Small intestine (tissue), 7 donors: Measurements from ENCODE around the gene GRM8. TPM values are rescaled to one million over a fixed set of nuclear protein-coding genes. Genes with fewer than 3 reads are reported as not detected.
"Not testable (repeated sequence)": the region's sequence is repeated elsewhere in the genome, so short reads cannot be mapped to it uniquely, and the experiment has no call there.

Experiments
- DNase-seq, 2 donors: peaks; one replicate each; pipeline versions ENCODE4 v3.0.0 to v3.0.0-alpha.2; 2013
- FAIRE-seq: peaks from 2 replicates; lab custom pipeline; 2012; peaks lifted over from hg19 to GRCh38; lab: Jason Lieb, UNC
- H3K27ac ChIP-seq, 3 donors: one replicate each; pipeline ENCODE4 v1.5.1; 2013; ENCODE audit warnings: low read length in 2 of 3, mild to moderate bottlenecking in 2 of 3, control low read depth in 1 of 3, inconsistent platforms in 1 of 3, low read depth in 1 of 3, moderate library complexity in 1 of 3
- H3K27me3 ChIP-seq, 3 donors: one replicate each; pipeline ENCODE4 v1.6.1; 2013; ENCODE audit warnings: low read length in 3 of 3, inconsistent platforms in 1 of 3; ENCODE audit not compliant: control insufficient read depth in 3 of 3, insufficient read depth in 3 of 3
- H3K36me3 ChIP-seq, 3 donors: one replicate each; pipeline ENCODE4 v1.6.1; 2013; ENCODE audit warnings: low read length in 3 of 3, inconsistent platforms in 1 of 3, low read depth in 1 of 3, mild to moderate bottlenecking in 1 of 3, moderate library complexity in 1 of 3; ENCODE audit not compliant: control insufficient read depth in 3 of 3, insufficient read depth in 2 of 3
- H3K4me1 ChIP-seq, 3 donors: one replicate each; pipeline ENCODE4 v1.6.1; 2013; ENCODE audit warnings: low read length in 2 of 3, inconsistent platforms in 1 of 3, low read depth in 1 of 3, mild to moderate bottlenecking in 1 of 3, moderate library complexity in 1 of 3; ENCODE audit not compliant: control insufficient read depth in 3 of 3, insufficient read depth in 2 of 3
- H3K4me3 ChIP-seq, 3 donors: one replicate each; pipeline ENCODE4 v1.5.1; 2013; ENCODE audit warnings: low read length in 3 of 3, control low read depth in 1 of 3, inconsistent platforms in 1 of 3, low read depth in 1 of 3, mild to moderate bottlenecking in 1 of 3, moderate library complexity in 1 of 3
- H3K9me3 ChIP-seq, 2 donors: one replicate each; pipeline ENCODE4 v1.6.1; 2013; ENCODE audit warnings: low read depth in 1 of 2, low read length in 1 of 2; ENCODE audit not compliant: control insufficient read depth in 2 of 2, insufficient read depth in 1 of 2
- WGBS, 3 donors: extraction: QIAGEN DNeasy Blood & Tissue Kit; methylation state at CpG; one replicate each; pipeline ENCODE4 v1.1.7; 2013; 5-methylcytosine and 5-hydroxymethylcytosine counted together
- polyA plus RNA-seq, 4 donors: library from polyadenylated mRNA; stranded (reverse) in 3 of 4; unstranded in 1 of 4; fragments of 200-250 nt in 3 of 4; fragments of 120-200 nt in 1 of 4; gene quantifications; one replicate each; pipeline versions ENCODE4 v1.2.1 to v1.2.3, GENCODE V29; 2013
- donor health status: healthy with polysubstance abuse.
- donor health status: control.
- donor health status: control.
- donor health status: Bipolar disorder and iron deficiency.
- donor health status: healthy.

Gene GRM8
- polyA plus RNA-seq, 4 donors = 0.07 to 0.12 TPM; not detected in 2

- FAIRE-seq (no peak), DNase-seq (no peak)
- H3K36me3 ChIP-seq = no peaks in the 10 kb centered on the region
- no peak overlapping the region for H3K4me3 ChIP-seq
- WGBS, 3 donors = 82 to 86% (median 85%) methylated on average over 4 of the region's 4 CpGs
- no peaks in the 10 kb centered on the region for H3K9me3 ChIP-seq
- no peaks in the 10 kb centered on the region for H3K4me1 ChIP-seq
- H3K27ac ChIP-seq = no peak overlapping the region
- no peaks in the 10 kb centered on the region for H3K27me3 ChIP-seq
Measured at GRCh38 chr7:126948664-126949063, 304.1 kb downstream of the GRM8 start.

- FAIRE-seq (no peak), DNase-seq (no peak)
- H3K27me3 ChIP-seq = no peaks in the 10 kb centered on the region
- no peaks in the 10 kb centered on the region for H3K4me1 ChIP-seq
- WGBS, 3 donors = 52 to 70% (median 59%) methylated on average over 4 of the region's 4 CpGs
- no peaks in the 10 kb centered on the region for H3K36me3 ChIP-seq
- H3K4me3 ChIP-seq = no peak overlapping the region
- no peak overlapping the region for H3K27ac ChIP-seq
- H3K9me3 ChIP-seq = peaks cover 0 to 2% of the 10 kb centered on the region in 2 donors
Measured at GRCh38 chr7:126940723-126941307, 311.9 kb downstream of the GRM8 start.

GRCh38 chr7:126937171-126937570, 315.6 kb downstream of the GRM8 start:
- no peak for FAIRE-seq
- no peak for DNase-seq
- WGBS, 3 donors = 49 to 67% (median 57%) methylated on average over 2 of the region's 2 CpGs
- H3K36me3 ChIP-seq = no peaks in the 10 kb centered on the region
- H3K27ac ChIP-seq = no peak overlapping the region
- H3K4me1 ChIP-seq = no peaks in the 10 kb centered on the region
- no peak overlapping the region for H3K4me3 ChIP-seq
- H3K9me3 ChIP-seq = no peaks in the 10 kb centered on the region
- H3K27me3 ChIP-seq = no peaks in the 10 kb centered on the region

DNA sequence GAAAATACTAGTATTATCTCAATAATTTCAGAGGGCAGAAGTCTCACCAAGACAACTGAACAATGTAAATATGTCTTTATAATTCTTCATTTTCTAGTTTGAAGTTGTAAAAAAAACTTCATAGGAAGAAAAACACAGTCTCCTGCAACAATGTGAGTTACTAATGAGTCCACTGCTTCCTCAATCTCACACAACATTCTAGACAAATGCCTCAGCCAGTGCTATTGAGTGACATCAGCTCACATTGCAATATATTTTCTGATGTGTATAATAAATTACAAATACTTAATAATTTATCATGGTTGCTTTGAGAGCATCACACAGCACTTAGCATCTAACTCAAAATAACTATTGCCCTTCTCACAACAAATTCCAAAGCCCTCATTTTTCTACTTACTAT, 321.2 kb downstream of the GRM8 start:
- H3K36me3 ChIP-seq = no peaks in the 10 kb centered on the region
- no peaks in the 10 kb centered on the region for H3K4me1 ChIP-seq
- H3K27ac ChIP-seq = no peak overlapping the region
- FAIRE-seq = no peak
- no peaks in the 10 kb centered on the region for H3K27me3 ChIP-seq
- no peaks in the 10 kb centered on the region for H3K9me3 ChIP-seq
- no peak for DNase-seq
- H3K4me3 ChIP-seq = no peak overlapping the region

DNA sequence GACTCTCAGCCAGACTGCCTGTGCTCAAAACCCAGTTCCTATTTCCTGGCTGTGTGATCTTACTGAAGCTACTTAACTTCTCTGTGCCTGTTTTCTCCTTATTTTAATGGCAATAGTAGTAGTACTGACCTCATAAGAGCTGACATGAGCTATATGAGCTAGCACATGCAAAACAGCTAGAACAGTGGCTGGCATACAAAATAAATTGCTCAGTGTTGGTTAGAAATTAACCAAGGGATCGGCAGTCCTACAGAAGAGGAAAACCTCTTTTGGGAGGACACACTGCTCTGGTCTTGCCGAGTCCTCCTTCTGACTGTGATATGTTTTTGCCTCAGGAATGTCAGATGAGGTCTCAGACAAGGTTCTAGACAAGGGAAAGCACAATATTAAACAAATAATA, 322.6 kb downstream of the GRM8 start:
- H3K27ac ChIP-seq = no peak overlapping the region
- no peaks in the 10 kb centered on the region for H3K9me3 ChIP-seq
- WGBS, 3 donors = 6 to 59% (median 29%) methylated on average over 2 of the region's 2 CpGs
- H3K27me3 ChIP-seq = no peaks in the 10 kb centered on the region
- no peaks in the 10 kb centered on the region for H3K4me1 ChIP-seq
- FAIRE-seq = no peak
- H3K36me3 ChIP-seq = no peaks in the 10 kb centered on the region
- no peak for DNase-seq
- no peak overlapping the region for H3K4me3 ChIP-seq

DNA sequence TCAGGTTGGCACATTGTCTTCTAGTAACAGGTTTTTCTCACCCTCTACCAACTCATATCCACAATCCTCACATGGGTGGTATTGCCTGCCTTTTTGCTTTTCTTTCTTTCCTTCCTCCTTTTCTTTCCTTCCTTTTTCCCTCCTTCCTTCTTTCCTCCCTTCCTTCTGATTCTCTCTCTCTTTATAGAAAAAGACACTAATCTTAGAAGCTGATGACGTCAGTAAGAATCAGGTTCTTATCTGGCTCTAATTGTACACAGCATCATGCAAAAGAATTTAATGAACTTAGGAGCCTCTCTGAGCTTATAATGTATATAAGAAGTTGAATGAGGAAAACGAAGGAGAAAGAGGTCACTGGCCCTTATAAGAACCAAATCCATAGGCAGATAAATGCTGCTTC, 328.3 kb downstream of the GRM8 start:
- no peak overlapping the region for H3K27ac ChIP-seq
- DNase-seq (no peak), FAIRE-seq (no peak)
- H3K4me3 ChIP-seq = no peak overlapping the region
- no peaks in the 10 kb centered on the region for H3K9me3 ChIP-seq
- no peaks in the 10 kb centered on the region for H3K4me1 ChIP-seq
- no peaks in the 10 kb centered on the region for H3K36me3 ChIP-seq
- 36 to 58% (median 39%) methylated on average over 2 of the region's 2 CpGs for WGBS, 3 donors
- H3K27me3 ChIP-seq = no peaks in the 10 kb centered on the region

DNA sequence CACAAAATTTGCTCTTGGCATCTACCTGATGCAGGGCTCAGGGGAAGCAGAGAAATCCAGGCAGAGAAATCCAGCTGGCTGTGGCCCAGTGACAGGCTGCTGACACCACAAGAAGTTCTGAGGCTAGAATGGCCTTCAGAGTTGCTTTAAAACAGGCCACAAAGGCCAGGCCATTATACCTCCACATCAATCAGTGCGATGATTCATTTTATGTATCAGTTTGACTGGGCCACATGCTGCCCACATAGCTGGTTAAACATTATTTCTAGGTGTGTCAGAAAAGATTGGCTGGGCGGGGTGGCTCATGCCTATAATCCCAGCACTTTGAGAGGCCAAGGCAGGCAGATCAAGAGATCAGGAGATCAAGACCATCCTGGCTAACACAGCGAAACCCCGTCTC, 341.1 kb downstream of the GRM8 start:
- not testable (repeated sequence) for FAIRE-seq
- 75 to 84% (median 77%) methylated on average over 4 of the region's 4 CpGs for WGBS, 3 donors

GRCh38 chr7:126908564-126908963, 344.2 kb downstream of the GRM8 start:
- not testable (repeated sequence) for H3K4me3 ChIP-seq, H3K9me3 ChIP-seq, H3K27me3 ChIP-seq, H3K36me3 ChIP-seq, DNase-seq, H3K4me1 ChIP-seq, H3K27ac ChIP-seq, FAIRE-seq

More for the DNA sequence above, 341.1 kb downstream of the GRM8 start:
- H3K27ac ChIP-seq, H3K4me1 ChIP-seq, H3K27me3 ChIP-seq, H3K9me3 ChIP-seq, H3K4me3 ChIP-seq, DNase-seq, H3K36me3 ChIP-seq: not testable (repeated sequence)

DNA sequence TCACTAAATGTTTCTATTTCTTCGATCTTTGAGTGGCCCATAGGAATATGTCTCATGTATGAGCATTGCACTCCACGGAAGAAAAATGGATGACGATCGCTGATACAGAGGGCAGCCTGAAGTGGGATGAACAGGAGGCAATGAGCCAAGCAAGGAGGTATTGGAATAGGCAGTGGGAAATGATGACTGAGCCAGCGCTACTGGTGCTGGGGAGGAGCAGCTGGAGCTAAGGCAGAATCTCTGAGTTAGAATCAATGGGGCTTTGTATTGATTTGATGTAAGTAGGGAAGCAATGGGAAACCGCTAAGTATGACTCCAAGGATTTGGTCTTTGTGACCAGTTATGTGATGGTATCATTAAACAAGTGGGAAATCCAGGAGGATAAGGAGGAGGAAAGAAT, 345.1 kb downstream of the GRM8 start:
- FAIRE-seq = not testable (repeated sequence)
- 76 to 85% (median 77%) methylated on average over 6 of the region's 6 CpGs for WGBS, 3 donors

More for the DNA sequence above, 345.1 kb downstream of the GRM8 start:
- not testable (repeated sequence) for H3K27ac ChIP-seq, H3K4me3 ChIP-seq, H3K4me1 ChIP-seq, H3K27me3 ChIP-seq, H3K9me3 ChIP-seq, H3K36me3 ChIP-seq, DNase-seq
